Measurements from ENCODE around the gene KLHL41.
A peak's percentile ranks its signal among the peaks of the same experiment; 100 is the strongest.
"Not testable (repeated sequence)": the region's sequence is repeated elsewhere in the genome, so short reads cannot be mapped to it uniquely, and the experiment has no call there.

Gene KLHL41

DNA sequence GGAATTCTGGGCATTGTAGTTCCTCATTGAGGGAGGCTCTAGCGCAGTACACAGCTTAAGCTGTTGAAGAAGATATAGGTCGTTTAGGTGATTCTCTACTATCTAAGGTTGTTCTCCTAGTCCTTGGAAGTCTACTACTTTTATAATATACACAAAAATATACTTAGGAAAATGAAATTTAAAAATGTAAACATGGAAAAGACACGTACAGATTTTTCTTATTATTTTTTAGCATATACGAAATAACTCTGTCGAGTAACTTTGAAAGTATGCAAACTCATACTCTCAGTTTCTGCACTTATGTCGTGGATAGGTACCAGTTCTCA, 64.4 kb downstream of the KLHL41 start:
- FAIRE-seq, result peak; percentile 96

DNA sequence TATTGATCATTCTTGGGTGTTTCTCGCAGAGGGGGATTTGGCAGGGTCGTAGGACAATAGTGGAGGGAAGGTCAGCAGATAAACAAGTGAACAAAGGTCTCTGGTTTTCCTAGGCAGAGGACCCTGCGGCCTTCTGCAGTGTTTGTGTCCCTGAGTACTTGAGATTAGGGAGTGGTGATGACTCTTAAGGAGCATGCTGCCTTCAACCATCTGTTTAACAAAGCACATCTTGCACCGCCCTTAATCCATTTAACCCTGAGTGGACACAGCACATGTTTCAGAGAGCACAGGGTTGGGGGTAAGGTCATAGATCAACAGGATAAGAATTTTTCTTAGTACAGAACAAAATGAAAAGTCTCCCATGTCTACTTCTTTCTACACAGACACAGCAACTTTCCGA, 65.0 kb downstream of the KLHL41 start:
- FAIRE-seq, result not testable (repeated sequence)

- FAIRE-seq, result not testable (repeated sequence)
These were observed 65.8 kb downstream of the KLHL41 start for GRCh38 chr2:169575264-169575663.

Measured in G401.6 (cell line).